IMR-90 (cell line): ENCODE data around the gene NUP37. TPM values are rescaled to one million over a fixed set of nuclear protein-coding genes. Genes with fewer than 3 reads are reported as not detected.

ENCODE experiments used
- polyA plus RNA-seq, 3 experiments: library from polyadenylated mRNA; depleted of rRNA; stranded (reverse); fragments of >200 nt; gene quantifications; 2 replicates each; pipeline ENCODE4 v1.2.3, GENCODE V29; 2012; ENCODE audit warnings: low replicate concordance in 1 of 3
- total RNA-seq: library from RNA; depleted of rRNA; stranded (reverse); fragments of >200 nt; gene quantifications from 2 replicates; pipeline ENCODE4 v1.2.3, GENCODE V29; 2012; rRNA removed

The NUP37 gene
- total and polyA plus RNA-seq, 2 of the 4 experiments (the other 2 are of a cell fraction) = 41.1 to 55.0 TPM

Other genes starting within 250 kb of the NUP37 start
- 27.2 and 27.5 TPM in 2 replicates for gene DRAM1, start 242.5 kb downstream of the NUP37 start, total RNA-seq
- gene DRAM1, start 242.5 kb downstream of the NUP37 start, polyA plus RNA-seq (2012; rRNA removed) = 15.8 and 20.0 TPM in 2 replicates
- 82.8 and 87.1 TPM in 2 replicates for gene WASHC3, start 58.1 kb downstream of the NUP37 start, total RNA-seq
- 52.7 and 54.8 TPM in 2 replicates for gene WASHC3, start 58.1 kb downstream of the NUP37 start, polyA plus RNA-seq (2012; rRNA removed)
- gene PARPBP, start 69 bp upstream of the NUP37 start, total RNA-seq = 7.2 and 15.6 TPM in 2 replicates
- gene PARPBP, start 69 bp upstream of the NUP37 start, polyA plus RNA-seq (2012; rRNA removed) = 3.0 and 4.8 TPM in 2 replicates
- not detected in 2 replicates for gene PMCH, start 77.7 kb upstream of the NUP37 start, total RNA-seq
- not detected in 2 replicates for gene PMCH, start 77.7 kb upstream of the NUP37 start, polyA plus RNA-seq (2012; rRNA removed)